SK-MEL-5 (cell line): ENCODE data around the gene GAS6. TPM values are rescaled to one million over a fixed set of nuclear protein-coding genes. Genes with fewer than 3 reads are reported as not detected.

Experiments
- DNase-seq: peaks from one replicate; pipeline ENCODE4 v3.0.0-alpha.2; 2016; ENCODE audit warnings: low read depth, low spot score
- in situ Hi-C: cut with HindIII; loops from 2 replicates; pipeline ENCODE4 v1.10.0; 2016; ENCODE audit warnings: low sequenced_read_pairs, high pct_unique_total_duplicates, low pct_unique_long_range_greater_than_20kb
- total RNA-seq: library from RNA; depleted of rRNA; stranded (reverse); fragments of >200 nt; shearing (Covaris generic); gene quantifications from 2 replicates; pipeline ENCODE4 v1.2.3, GENCODE V29; 2014

The GAS6 gene
- total RNA-seq, 1 experiment from 2014 or later, result 5.8 TPM

DNA sequence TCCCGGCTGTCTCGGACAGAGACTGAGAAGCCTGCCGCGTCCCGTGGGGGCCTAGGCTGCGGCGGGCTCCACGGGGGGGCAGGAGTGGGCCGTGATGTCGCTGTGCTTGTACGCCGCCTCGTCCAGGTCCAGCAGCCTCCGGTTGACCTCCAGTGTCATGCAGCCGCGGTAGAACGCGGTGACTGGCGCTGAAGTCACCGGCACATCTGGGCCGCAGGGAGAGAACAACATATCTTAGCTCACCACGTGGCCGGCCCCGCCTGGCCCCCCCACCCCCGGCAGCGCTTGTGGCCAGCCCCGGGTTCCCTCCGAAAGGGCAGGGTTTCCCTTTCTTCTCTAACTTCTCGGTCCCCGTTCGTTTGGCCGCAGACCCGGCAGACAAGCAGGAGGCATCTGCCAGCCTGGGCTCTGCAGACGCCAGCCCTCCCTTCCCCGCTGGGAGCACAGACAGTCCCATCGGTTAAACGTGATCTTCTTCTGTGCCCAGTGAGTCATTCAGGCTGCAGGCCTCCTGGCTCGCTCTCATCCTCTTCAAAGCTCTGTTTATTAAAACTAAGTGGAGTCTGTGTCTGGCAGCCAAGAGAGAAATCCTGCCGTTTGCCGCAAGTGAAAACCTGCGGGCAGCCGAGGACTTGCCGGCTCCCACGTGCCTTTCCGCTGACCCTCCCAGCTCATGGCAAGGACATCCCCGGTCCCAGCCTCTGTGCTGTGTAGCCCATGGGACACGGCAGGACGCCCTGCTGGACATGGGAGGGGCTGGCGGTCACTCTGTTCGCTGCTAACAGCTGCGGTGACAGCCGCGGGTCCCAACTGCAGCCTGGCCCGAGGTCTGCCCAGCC is 42.8 kb downstream of the GAS6 start:
- in situ Hi-C loops, result no loop called here

GRCh38 chr13:113819731-113820715 is 43.9 kb downstream of the GAS6 start:
- DNase-seq, result no peak
- in situ Hi-C loops, result no loop called here

More for the DNA sequence above, 42.8 kb downstream of the GAS6 start:
- DNase-seq, result peak; percentile 77

DNA sequence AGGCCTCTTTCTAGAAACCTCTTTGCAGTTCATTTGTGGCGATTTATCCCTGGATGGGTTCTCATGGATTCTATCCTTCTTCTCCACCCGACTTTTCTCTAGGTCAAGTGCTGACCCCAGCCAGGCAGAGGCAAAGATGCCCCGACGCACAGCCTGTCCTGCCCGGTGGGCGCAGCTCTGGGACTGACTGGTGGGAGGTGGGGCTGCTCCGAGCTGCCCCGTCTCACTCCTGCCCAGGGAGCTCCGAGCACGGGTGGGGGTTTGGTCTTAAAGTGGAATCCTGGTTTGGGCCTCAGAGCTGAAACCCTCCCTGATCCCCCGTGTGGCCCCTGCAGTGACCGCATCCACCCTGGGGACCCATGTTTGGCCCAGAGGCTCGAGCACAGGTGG is 44.5 kb downstream of the GAS6 start:
- in situ Hi-C loops, result no loop called here
- DNase-seq, result no peak

DNA sequence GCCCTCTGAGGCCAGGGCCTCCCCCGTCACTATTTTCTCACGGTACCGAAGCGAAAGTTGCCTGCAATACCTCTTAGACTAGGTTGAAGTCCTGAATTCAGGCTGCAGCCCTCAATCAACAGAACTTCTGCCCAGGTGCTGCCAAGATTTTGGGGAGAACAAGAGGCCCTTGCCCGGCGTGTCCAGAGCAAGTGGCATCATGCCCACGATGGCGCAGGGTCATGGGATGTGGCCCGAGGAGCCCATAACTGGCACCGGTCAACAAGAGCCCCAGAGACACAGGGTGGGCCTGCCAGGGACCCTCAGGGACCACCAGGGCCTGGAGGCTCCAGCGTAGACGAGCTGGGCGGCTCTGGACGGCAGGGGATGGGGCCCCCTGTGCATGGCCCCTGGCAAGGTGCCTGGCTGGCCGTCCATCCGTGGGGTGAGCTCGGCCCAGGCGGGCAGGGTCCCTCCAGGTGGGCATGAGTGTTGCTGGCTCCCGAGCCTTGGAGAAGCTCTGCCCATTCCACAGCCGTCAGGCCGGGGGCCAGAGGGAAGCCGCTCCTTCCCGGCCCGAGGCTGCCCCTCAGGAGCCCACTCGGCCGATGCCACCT is 45.1 kb downstream of the GAS6 start:
- in situ Hi-C loops, result no loop called here
- DNase-seq, result no peak

DNA sequence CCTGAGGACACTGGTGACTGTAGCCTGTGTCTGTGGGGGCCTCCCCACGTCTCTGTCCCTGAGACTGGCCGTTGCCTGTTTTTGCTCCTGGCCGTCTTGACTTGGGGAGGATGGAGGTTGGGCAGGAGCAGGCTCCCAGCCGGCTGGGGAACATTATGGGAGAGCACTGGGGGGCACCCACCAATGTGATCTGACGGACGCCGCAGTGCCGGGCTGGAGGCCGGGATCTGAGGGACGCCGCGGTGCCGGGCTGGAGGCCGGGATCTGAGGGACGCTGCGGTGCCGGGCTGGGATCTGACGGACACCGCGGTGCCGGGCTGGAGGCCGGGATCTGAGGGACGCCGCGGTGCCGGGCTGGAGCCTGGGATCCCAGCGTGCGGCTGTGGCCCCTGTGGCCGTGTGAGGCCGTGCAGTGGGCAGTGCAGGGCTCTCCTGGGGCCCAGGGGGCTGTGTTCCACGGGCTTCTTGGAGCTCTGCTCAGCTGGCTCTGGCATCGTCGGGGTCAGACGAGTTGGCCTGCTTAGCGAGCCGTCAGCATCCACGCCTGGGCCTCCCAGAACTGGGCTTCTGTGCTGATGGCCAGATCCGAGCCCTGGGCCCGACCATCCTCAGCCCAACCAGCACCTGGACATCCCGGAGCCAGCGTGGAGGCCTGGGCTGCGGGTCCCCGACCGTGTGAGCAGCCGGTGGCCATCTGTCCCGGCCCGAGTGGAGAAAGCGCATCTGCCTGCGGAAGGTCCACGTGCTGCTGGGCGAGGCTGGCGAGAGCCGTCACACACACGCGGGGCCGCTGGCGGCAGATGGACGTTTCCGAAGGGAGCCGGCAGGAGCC is 45.8 kb downstream of the GAS6 start:
- in situ Hi-C loops, result no loop called here
- DNase-seq, result no peak

DNA sequence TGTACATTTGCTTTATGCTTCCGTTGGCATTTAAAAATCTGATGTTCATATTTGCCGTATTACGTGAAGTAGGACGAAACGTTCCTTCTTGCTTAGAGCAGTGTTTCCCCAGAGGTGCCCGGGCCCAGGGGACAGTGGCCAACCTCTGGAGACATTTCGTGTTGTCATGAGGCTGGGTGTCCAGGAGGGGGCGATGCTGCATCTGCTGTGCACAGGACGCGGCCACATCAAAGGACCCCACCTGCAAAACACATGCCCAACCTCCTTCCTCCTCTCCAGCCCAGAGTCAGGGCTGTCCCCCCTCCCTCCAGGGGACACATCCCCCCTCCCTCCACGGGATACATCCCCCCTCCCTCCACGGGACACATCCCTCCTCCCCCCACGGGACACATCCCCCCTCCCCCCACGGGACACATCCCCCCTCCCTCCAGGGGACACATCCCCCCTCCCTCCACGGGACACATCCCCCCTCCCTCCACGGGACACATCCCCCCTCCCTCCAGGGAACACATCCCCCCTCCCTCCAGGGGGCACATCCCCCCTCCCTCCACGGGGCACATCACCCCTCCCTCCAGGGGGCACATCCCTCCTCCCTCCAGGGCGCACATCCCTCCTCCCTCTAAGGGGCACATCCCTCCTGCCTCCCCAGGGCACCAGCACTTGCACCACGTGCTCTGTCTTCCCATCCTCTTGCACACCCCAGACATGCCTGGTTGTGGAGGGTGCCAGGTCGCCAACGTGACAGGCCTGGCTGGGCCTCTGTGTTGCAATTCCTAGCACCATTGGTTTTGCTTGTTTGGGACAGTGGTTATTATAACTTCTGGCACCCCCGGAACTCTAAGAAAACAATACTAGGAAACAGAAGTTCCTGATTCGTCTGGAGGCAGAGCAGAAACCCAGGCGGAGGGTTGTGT is 46.7 kb downstream of the GAS6 start:
- in situ Hi-C loops, result no loop called here
- peak; percentile 77 for DNase-seq

GRCh38 chr13:113816254-113816929 is 47.5 kb downstream of the GAS6 start:
- DNase-seq, result peak; percentile 17
- in situ Hi-C loops, result no loop called here

GRCh38 chr13:113815151-113816058 is 48.5 kb downstream of the GAS6 start:
- peak; percentile 74 for DNase-seq
- in situ Hi-C loops, result no loop called here

GRCh38 chr13:113814435-113814821 is 49.4 kb downstream of the GAS6 start:
- in situ Hi-C loops, result no loop called here

GRCh38 chr13:113813749-113814434 is 50.0 kb downstream of the GAS6 start:
- in situ Hi-C loops, result no loop called here
- DNase-seq, result no peak

More at GRCh38 chr13:113814435-113814821, 49.4 kb downstream of the GAS6 start:
- no peak for DNase-seq

GRCh38 chr13:113813070-113813748 is 50.7 kb downstream of the GAS6 start:
- in situ Hi-C loops, result no loop called here
- DNase-seq, result no peak

DNA sequence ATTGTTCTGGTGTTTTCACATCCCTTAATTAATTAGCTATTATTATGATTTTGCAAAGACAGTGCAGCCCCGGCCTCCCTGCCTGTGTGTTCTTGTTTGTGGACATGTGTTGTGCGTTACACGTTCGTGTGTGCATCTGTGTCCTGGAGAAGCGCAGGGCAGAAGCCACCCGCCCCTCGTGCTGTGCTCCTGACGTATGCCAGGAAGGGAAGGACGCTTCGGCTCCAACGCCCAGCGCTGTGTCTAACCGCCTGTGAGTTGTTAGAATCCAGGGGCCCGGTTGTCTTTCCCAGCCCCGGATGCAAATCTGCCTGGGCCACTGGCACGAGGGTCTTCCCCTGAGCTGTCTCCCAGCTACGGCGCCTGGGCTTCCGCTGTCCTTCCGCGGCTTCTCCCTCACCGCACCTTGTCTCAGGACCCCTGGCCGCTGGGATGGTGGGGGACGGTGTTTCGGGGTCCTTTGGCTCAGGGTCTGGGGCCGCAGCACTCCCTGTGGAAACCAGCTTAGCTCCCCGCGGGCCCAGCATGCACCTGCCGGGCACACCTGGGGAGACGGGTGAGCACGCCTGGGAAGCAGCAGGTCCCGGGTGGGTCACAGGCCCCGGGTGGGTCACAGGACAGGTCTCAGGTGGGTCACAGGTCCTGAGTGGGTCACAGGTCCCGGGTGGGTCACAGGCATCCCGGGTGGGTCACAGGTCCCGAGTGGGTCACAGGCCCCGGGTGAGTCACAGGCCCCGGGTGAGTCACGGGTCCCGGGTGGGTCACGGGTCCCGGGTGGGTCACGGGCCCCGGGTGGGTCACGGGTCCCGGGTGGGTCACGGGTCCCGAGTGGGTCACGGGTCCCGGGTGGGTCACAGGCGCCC is 51.5 kb downstream of the GAS6 start:
- DNase-seq, result no peak
- in situ Hi-C loops, result no loop called here
